ENCODE data around the gene PHKA2.

GRCh38 chrX:18856645-18856997 lies 127.3 kb downstream of the PHKA2 start:
- TF ChIP-seq MYB (IDR thresholded peaks at IDR 0.05; ENCODE audit: borderline replicate concordance, low read depth, low read length) = no peak
- no peak for TF ChIP-seq CTCF (IDR thresholded peaks at IDR 0.05 in 2 of 3, conservative IDR thresholded peaks at IDR 0.05 in 1 of 3; ENCODE audit: control insufficient read depth in 2 of 3, extremely low read depth in 1 of 3, insufficient read depth in 1 of 3, low read depth in 3 of 3, low read length in 3 of 3)
- TF ChIP-seq EP300 (IDR thresholded peaks at IDR 0.05; ENCODE audit: borderline replicate concordance in 1 of 2, control insufficient read depth in 1 of 2, low read depth in 2 of 2, low read length in 2 of 2) = no peak

All from GM12878 (cell line).